Measurements from ENCODE around the gene PITPNM1. TPM values are rescaled to one million over a fixed set of nuclear protein-coding genes. Genes with fewer than 3 reads are reported as not detected.

Gene PITPNM1
- total and polyA plus RNA-seq, 2 of the 13 experiments (the other 11 are each of a cell fraction or from before 2014, with no cell fraction given): 8.2 to 8.5 TPM

DNA sequence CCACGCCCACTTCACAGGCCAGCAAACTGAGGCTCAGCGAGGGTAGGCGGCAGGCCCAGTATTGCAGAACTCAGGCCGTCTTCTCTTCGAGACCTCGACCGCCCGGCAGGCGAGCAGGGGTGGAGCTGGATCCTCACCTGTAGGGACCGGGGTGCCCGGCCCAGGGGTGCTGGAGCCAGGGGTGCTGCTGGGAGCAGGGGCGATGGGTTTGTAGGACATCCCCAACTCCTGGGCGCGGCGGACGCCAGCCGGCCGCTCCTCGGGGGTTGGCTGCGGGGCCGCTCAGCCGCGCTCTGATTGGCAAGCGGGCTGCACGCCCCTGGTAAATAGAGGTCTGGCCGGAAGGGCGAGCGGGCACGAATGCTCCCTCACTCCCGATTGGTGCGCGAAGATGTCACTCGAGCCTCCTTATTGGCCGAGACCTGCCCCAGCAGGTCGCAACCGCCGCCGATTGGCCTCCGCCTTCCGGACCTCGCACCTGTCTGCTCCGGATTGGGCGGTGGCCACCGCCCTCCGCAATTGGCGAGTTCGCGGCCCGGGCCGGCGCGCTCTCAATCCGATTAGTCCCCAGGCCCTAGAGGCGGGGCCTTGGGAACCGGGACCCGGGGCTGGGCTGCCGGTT lies 2.8 kb upstream of the PITPNM1 start, which contains the start of gene CDK2AP2 (continued):
- TF ChIP-seq, protein P1, sequence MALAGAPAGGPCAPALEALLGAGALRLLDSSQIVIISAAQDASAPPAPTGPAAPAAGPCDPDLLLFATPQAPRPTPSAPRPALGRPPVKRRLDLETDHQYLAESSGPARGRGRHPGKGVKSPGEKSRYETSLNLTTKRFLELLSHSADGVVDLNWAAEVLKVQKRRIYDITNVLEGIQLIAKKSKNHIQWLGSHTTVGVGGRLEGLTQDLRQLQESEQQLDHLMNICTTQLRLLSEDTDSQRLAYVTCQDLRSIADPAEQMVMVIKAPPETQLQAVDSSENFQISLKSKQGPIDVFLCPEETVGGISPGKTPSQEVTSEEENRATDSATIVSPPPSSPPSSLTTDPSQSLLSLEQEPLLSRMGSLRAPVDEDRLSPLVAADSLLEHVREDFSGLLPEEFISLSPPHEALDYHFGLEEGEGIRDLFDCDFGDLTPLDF (CRISPR knock-in tag; IDR thresholded peaks at IDR 0.05): 0 out of 2 replicates have a peak, but pooled peaks have one; percentile 79
- TF ChIP-seq NFKB2 (CRISPR knock-in tag; IDR thresholded peaks at IDR 0.05; ENCODE audit: borderline replicate concordance) (no peak), ZFY (CRISPR knock-in tag; IDR thresholded peaks at IDR 0.05) (peak; percentile 83), SNAPC2 (CRISPR knock-in tag; IDR thresholded peaks at IDR 0.05) (0 out of 2 replicates have a peak, but pooled peaks have one; percentile 8), ZNF253 (CRISPR knock-in tag; IDR thresholded peaks at IDR 0.05; ENCODE audit: borderline replicate concordance) (0 out of 2 replicates have a peak, but pooled peaks have one; percentile 36), MNT (IDR thresholded peaks at IDR 0.05) (peak; percentile 51), SMAD9 (CRISPR knock-in tag; IDR thresholded peaks at IDR 0.05) (0 out of 2 replicates have a peak, but pooled peaks have one; percentile 25), BRCA1 (CRISPR knock-in tag; IDR thresholded peaks at IDR 0.05) (peak; percentile 15; the same call in 1 of the 2 replicates), MXI1 (IDR thresholded peaks at IDR 0.05; ENCODE audit: borderline replicate concordance, low read depth, low read length) (peak; percentile 67; the same call in 2 of the 3 replicates), NKX3-1 (CRISPR knock-in tag; IDR thresholded peaks at IDR 0.05) (0 out of 2 replicates have a peak, but pooled peaks have one; percentile 34), MIXL1 (CRISPR knock-in tag; IDR thresholded peaks at IDR 0.05) (peak; percentile 1; the same call in 1 of the 2 replicates), MED1 (CRISPR knock-in tag; IDR thresholded peaks at IDR 0.05) (peak; percentile 30; the same call in 1 of the 2 replicates), KIAA2018 (CRISPR knock-in tag; IDR thresholded peaks at IDR 0.05; ENCODE audit: borderline replicate concordance) (no peak), TFDP1 (CRISPR knock-in tag; IDR thresholded peaks at IDR 0.05; ENCODE audit: borderline replicate concordance) (peak; percentile 87; the same call in 1 of the 2 replicates)
- TF ChIP-seq, protein P2, sequence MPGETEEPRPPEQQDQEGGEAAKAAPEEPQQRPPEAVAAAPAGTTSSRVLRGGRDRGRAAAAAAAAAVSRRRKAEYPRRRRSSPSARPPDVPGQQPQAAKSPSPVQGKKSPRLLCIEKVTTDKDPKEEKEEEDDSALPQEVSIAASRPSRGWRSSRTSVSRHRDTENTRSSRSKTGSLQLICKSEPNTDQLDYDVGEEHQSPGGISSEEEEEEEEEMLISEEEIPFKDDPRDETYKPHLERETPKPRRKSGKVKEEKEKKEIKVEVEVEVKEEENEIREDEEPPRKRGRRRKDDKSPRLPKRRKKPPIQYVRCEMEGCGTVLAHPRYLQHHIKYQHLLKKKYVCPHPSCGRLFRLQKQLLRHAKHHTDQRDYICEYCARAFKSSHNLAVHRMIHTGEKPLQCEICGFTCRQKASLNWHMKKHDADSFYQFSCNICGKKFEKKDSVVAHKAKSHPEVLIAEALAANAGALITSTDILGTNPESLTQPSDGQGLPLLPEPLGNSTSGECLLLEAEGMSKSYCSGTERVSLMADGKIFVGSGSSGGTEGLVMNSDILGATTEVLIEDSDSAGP (CRISPR knock-in tag; IDR thresholded peaks at IDR 0.05; ENCODE audit: borderline replicate concordance): peak; percentile 65; the same call in 1 of the 2 replicates

All from HepG2 (cell line).